ENCODE results near the gene CLMP. TPM values are rescaled to one million over a fixed set of nuclear protein-coding genes. Genes with fewer than 3 reads are reported as not detected.

The CLMP gene
- total RNA-seq, 6 experiments from 2014 or later, result 126 to 201 (median 138) TPM

GRCh38 chr11:123202155-123203151 lies 7.4 kb upstream of the CLMP start:
- peaks cover 57% of the 10 kb centered on the region for H3K4me1 Mint-ChIP-seq (ENCODE audit: low read depth)
- H3K9me3 Mint-ChIP-seq, result no peaks in the 10 kb centered on the region
- H3K27me3 Mint-ChIP-seq (ENCODE audit: insufficient read depth), result no peaks in the 10 kb centered on the region; the same call in 1 of the 2 replicates
- TF ChIP-seq CTCF (IDR thresholded peaks at IDR 0.05), result no peak
- H3K4me3 Mint-ChIP-seq, result no peak overlapping the region
- peak; percentile 30 for DNase-seq
- H3K36me3 Mint-ChIP-seq (ENCODE audit: low read depth), result no peaks in the 10 kb centered on the region
- peak overlapping the region; percentile 60 for H3K27ac Mint-ChIP-seq

DNA sequence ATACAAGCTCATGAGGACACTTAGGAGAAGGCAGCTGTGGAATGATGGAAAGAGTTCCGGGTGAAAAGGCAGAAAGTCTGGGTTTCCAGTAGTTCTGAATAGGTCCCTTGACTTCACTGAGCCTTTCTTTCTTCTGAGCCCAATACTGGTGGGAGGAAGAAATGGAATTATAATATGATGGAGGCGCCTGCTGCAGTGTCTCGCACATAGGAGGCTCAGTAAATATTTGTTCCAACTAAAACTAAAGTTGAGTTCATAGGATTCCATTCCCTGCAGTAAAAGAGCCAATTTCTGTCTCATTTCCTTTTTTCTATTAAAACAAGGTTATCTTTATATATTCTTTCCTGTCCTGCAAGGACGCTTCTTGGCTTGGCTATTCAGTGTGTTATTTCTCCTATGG lies 5.2 kb upstream of the CLMP start:
- no peak overlapping the region for H3K4me3 Mint-ChIP-seq
- TF ChIP-seq CTCF (IDR thresholded peaks at IDR 0.05), result no peak
- H3K4me1 Mint-ChIP-seq (ENCODE audit: low read depth), result peaks cover 61% of the 10 kb centered on the region
- no peaks in the 10 kb centered on the region for H3K9me3 Mint-ChIP-seq
- no peaks in the 10 kb centered on the region; the same call in 1 of the 2 replicates for H3K27me3 Mint-ChIP-seq (ENCODE audit: insufficient read depth)
- H3K27ac Mint-ChIP-seq, result no peak overlapping the region
- no peak for DNase-seq
- H3K36me3 Mint-ChIP-seq (ENCODE audit: low read depth), result no peaks in the 10 kb centered on the region

DNA sequence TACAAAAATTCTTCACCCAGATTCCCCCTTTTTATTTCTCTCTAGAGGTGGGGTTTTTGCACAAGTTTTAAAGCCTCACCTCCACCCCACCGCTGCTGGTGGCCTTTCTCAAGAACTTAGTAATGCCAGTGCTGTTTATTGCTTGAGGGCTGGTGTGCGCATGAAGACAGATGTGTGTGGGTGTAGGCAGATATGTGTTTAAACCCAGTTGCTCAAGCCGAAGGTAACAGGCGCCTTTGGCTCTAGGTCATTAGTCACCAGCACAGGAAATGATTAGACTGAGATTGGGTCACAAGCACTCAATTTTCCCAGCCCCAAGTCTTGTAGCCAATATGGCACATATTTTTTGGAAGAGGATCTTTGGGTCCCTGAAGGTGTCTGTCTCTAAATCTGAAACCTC lies 2.7 kb upstream of the CLMP start:
- Mint-ChIP-seq H3K4me3 (peak overlapping the region; percentile 56), H3K27me3 (ENCODE audit: insufficient read depth) (no peaks in the 10 kb centered on the region; the same call in 1 of the 2 replicates), H3K36me3 (ENCODE audit: low read depth) (peaks cover 8% of the 10 kb centered on the region), H3K27ac (peak overlapping the region; percentile 54), H3K4me1 (ENCODE audit: low read depth) (peaks cover 59% of the 10 kb centered on the region), H3K9me3 (no peaks in the 10 kb centered on the region)
- no peak for TF ChIP-seq CTCF (IDR thresholded peaks at IDR 0.05)
- peak; percentile 70 for DNase-seq

- Mint-ChIP-seq H3K9me3 (no peaks in the 10 kb centered on the region), H3K27me3 (ENCODE audit: insufficient read depth) (no peaks in the 10 kb centered on the region; the same call in 1 of the 2 replicates), H3K4me3 (peak overlapping the region; percentile 98; the same call in 1 of the 2 replicates)
Observed at GRCh38 chr11:123196060-123196714, 1.1 kb upstream of the CLMP start.

More at GRCh38 chr11:123196060-123196714, 1.1 kb upstream of the CLMP start:
- TF ChIP-seq CTCF (IDR thresholded peaks at IDR 0.05), result no peak
- H3K27ac Mint-ChIP-seq, result peak overlapping the region; percentile 92; the same call in 1 of the 2 replicates
- H3K4me1 Mint-ChIP-seq (ENCODE audit: low read depth), result peaks cover 61% of the 10 kb centered on the region
- peaks cover 23% of the 10 kb centered on the region for H3K36me3 Mint-ChIP-seq (ENCODE audit: low read depth)
- no peak for DNase-seq

All from HFFc6 (cell line).